Tongue (tissue), 2 donors: ENCODE data around the gene PDIA5. TPM values are rescaled to one million over a fixed set of nuclear protein-coding genes. Genes with fewer than 3 reads are reported as not detected.
"Not testable (repeated sequence)": the region's sequence is repeated elsewhere in the genome, so short reads cannot be mapped to it uniquely, and the experiment has no call there.

ENCODE experiments used
- DNase-seq: peaks from one replicate; pipeline ENCODE4 v3.0.0-alpha.2; 2015
- total RNA-seq: library from RNA; depleted of rRNA; stranded (reverse); fragments of >200 nt; gene quantifications from one replicate; pipeline ENCODE4 v1.2.3, GENCODE V29; 2014

The PDIA5 gene
- total RNA-seq, 1 donor from 2014 or later, result 18.5 TPM

GRCh38 chr3:123150449-123151215 is 83.8 kb downstream of the PDIA5 start:
- DNase-seq, result no peak

DNA sequence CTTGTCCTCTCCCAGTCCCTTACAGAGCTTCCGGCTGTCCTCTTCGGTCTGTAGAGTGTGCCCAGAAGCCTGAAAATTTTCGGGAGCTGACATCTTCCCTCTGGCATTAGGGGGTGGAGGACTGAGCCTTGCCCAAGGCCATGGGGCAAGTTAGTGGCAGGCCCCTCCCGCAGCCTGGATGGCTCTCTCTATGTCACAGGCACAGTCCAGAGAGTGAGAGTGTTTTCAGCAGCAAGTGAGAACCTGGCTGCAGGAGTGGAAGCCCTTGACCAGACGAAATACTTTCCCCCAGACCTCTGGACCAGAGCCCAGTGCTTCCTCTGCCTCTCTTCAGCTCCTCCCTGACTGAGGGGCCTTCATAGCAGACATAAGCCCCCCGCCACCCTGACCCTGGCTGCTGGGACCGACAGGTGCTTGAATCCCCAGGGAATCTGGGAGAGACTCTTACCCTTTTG is 84.5 kb downstream of the PDIA5 start:
- DNase-seq, result no peak

- not testable (repeated sequence) for DNase-seq
Measured at GRCh38 chr3:123151853-123152420, 85.1 kb downstream of the PDIA5 start.

GRCh38 chr3:123152687-123153086 is 85.9 kb downstream of the PDIA5 start:
- no peak for DNase-seq

DNA sequence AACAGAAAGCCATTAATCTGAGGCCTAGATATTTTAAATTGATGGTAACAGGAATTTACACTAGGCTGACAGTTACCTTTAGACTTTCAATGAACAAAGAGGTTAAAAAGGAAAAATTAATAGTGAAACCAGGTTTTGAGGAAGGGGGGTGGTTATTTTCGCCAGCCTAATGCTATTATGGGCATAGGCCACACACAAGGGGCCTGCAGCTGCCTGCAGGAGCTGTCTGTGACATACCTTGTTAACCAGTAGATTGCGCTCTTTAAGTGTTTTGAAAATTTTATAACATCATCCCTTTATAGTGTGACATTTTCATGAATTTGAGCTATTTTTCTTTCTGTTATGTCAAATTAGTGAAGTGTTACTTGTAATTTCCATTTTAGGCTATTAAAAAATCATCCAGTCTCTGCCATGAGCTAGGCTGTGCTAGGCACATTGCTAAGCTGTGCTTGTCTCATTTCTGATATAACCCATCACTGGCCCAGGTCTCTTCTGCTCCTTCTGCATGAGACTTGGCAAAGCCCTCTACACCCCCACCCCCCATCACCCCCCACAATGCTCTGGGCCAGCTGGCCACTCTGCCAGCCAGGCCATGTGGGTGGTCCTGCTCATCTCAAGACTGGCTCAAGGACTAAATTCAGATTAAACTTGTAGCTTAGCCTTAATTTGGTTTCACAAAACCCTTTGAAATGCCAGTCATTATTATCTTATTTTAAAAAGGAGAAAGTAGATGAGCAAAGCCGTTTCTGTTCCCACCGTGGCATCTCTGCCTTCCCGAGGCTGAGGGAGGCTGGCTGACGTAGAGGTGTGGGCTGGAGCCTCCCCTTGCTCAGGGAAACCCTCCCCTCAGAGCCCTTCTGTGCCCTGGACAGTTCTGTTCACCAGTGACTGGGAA is 86.5 kb downstream of the PDIA5 start:
- DNase-seq, result no peak

DNA sequence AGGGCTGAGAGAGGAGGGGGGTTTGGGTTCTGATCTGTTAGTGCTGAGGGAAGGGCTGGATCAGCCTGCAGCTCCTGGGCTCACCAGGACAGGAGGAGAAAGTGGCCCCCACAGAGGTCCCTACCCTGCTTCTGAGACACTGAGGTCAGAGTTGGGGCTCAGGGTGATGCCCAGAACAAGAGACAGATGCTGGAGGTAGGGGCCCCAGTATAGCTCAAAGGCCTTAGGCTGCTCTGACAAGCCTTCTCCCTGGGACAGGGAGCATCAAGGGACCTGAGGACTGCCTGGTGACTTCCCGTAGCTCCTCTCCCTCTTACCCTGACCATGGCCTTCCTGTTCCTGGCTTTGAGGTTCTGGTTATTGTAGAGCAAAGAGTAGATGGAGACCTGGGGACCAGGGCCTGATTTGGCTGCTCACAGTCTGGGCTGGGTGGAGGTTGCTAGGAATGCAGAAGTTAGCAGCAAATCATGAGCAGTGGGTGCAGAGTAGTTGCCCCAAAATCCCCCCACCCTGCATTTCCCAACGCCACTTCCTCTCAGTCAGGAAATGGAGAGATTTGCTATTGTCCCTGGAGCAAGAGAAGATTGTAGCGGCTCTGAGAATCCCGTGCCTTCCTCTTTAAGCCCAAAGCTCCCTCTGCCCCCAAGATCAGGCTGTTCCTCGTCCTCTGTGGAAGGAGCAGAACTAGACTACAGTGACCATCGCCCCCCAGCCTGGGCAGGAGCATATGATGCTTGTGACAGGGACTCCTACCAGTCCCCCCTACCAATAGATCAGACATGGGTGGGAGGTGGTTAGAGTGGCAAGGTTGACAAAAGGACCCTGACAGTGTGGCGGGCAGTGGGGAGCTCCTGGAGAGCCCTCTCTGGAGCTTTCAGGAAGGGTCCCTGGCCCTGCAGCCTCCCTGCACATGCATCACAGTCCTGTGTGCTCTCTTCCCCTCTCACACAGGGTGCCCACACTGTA is 87.5 kb downstream of the PDIA5 start:
- no peak for DNase-seq

DNA sequence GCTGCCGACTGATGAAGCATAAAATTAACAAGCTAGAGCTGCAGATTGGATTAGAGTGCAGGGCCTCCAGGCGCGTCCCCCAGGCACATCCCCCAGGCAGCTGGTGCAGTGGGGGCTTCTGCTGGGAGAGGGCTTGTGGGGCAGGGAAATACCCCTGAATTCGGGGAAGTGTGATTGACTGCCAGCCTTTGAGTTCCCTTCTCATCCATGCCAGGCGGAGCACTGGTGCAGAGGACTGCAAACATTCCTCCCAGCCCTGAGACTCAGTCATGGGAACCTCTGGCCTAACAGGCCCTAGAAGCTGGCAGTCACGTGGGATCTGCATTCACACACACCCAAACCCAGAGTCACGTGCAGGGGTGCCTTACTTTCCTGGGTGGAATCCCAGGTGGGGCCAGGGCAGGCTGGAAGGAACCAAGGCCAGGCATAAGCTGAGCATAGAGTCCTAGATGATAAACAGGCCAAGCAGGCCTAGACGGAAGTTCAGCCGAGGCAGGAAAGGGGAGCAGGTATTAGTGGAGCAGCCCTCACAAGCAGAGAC is 88.7 kb downstream of the PDIA5 start:
- peak; percentile 42 for DNase-seq

DNA sequence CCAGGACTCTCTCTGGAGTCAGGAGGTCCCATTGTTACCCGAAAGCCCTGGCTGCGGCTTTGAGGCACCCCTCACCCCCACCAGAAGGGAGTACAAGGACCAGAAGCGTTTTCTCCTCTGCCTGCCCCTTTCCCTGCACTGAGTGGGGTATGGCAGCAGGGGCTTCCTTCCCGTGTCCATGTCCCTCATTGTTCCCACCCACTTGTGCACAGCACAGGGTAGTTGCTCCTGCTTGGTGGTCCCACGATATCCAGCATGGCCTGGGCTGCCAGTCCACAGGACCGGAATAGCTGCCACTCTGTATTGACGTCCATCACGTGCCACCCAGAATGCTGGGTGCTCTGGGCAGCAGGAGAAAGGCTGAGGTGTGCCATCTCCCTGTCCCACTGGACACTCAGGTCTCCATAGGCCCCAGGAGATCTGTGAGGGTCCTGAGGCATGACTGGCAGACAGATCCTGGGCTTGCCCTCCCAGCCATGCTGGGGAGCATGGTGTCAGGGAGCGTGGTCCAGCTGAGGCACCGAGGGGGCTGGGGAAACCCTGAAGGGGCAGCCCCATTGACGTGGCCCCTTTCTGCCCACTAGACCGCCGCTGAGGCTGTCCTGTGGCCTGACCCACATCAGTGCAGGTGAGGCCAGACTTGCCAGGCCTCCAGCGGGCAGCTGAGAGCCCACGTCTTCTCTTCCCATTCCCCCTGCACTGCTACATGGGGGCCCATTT is 89.6 kb downstream of the PDIA5 start:
- no peak for DNase-seq

DNA sequence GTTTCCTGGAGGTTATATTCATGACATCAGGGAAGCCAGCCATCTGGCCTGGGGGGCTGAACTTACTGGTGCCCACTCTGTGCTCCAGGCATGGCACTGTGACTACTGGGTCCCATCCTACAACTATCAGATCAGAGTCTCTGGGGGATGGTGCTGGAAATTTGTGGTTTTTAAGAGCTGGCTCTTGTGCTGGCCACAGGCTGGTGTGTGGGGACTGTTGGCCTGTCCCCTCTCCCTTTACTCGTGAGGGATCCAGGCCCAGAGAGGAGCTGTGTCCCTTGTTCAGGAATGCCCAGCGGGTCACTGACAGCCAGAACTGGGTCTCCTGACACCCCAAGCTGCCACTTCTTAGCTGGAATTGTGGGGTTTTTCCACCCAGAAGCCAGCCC is 90.4 kb downstream of the PDIA5 start:
- no peak for DNase-seq

GRCh38 chr3:123157598-123158287 is 90.9 kb downstream of the PDIA5 start:
- no peak for DNase-seq

DNA sequence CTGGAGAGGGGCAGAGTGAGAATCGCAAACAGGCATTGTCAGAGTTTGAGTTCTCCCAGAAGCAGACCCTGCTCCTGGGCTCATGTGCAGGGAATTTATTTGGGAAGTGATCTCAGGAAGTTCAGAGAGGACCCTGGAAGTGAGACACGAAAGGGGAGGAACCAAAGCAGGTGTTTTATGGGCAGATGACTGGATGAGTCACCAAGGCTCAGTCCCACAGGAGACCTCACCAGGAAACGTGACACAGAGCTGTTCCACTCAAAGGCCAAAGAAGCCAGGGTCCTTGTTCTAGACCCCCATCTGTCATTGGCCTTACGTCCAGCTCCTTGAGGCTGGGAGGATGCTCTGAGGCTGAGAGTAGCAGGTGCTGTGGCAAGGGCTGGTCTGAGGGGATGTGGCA is 91.5 kb downstream of the PDIA5 start:
- no peak for DNase-seq

DNA sequence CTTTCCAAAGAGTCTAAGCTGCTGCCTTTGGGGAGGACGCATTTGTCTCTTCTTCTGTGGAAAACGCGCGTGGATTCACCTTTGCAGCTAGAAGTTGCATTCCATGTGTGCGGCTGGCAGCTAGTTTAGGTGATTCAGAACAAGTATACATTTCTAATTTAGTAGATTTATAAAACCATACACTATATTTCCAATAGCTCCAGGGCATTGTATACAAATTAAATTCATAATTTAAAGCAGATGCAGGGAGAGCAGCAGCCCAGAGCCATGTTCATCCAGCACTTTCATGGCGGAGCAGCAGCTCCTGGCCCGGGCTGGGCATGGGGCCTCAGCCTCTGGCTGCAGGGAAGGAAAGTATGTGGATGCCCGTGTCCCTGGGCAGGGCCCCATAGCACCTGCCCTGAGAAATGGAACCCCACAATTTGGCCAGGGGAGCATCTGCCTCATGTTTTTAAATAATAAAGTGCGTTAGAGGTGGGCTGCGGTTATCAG is 92.1 kb downstream of the PDIA5 start:
- DNase-seq, result no peak

- no peak for DNase-seq
Measured at GRCh38 chr3:123159926-123160635, 93.3 kb downstream of the PDIA5 start.

- DNase-seq, result no peak
Measured at GRCh38 chr3:123161167-123161566, 94.3 kb downstream of the PDIA5 start.

DNA sequence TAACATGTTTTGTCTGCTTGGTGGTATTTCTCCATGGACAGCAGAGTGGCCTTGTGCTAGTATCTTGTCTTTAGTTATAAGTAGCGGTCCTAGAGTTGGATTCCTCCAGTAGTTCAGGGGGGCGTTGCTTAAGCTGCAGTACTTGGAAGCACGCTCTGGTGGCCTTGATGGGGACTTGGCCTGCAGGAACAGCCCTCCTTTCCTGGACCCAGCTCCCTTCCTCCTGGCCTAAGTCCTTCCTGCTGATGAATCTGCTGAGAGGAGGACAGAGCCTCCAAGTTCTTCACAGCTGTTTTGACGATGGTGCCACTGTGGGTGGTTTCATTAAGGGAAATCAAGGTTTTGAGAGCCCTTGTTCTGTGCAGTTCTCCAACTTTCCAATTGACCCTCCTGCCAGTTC is 96.3 kb downstream of the PDIA5 start:
- no peak for DNase-seq

GRCh38 chr3:123165163-123165562 is 98.3 kb downstream of the PDIA5 start:
- DNase-seq, result no peak

DNA sequence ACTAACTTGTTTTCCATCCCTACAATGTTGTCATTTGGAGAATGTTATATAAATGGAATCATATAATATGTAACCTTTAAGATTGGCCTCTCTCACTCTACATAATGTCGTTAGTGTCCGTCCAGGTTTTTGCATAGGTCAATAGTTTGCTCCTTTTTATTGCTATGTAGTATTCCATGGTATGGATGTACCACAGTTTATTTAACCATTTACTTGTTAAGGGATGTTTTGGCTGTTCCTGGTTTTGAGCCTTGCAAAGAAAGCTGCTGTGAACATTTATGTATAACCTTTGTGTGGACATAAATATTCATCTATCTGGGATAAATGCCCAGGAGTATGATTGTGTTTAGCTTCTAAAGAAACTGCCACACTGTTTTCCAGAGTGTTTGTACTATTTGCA is 100.9 kb downstream of the PDIA5 start:
- DNase-seq, result no peak

- DNase-seq, result no peak
Measured at GRCh38 chr3:123168122-123168521, 101.3 kb downstream of the PDIA5 start.

- DNase-seq, result no peak
Measured at GRCh38 chr3:123168605-123169004, 101.8 kb downstream of the PDIA5 start.
